K562 treated with DMSO at 1 percent for 48 hours (cell line): ENCODE data around the gene ZBTB40. TPM values are rescaled to one million over a fixed set of nuclear protein-coding genes. Genes with fewer than 3 reads are reported as not detected.

Experiments
- total RNA-seq: library from RNA; unstranded; fragments of 300-600 nt; gene quantifications from 2 replicates; pipeline ENCODE4 v1.2.3, GENCODE V29; 2022; ENCODE audit warnings: low replicate concordance; ENCODE audit errors: extremely low read depth

ZBTB40 gene
- total RNA-seq: not detected in 2 replicates

GRCh38 chr1:22451702-22452480, at the start of gene ZBTB40:
Gene ZBTB40, plus strand, starts transcription at chr1:22451851. Its CDS starts 38,098 bp downstream, at chr1:22489949.

GRCh38 chr1:22562584-22563583, 111.2 kb downstream of the ZBTB40 start, which contains the start of gene EPHA8:
Gene EPHA8, plus strand, starts transcription at chr1:22563489. Its CDS starts 147 bp downstream, at chr1:22563636.

Other genes with a start within 250 kb of the ZBTB40 start
- not detected in 2 replicates for gene EPHA8, start 111.6 kb downstream of the ZBTB40 start, total RNA-seq
- gene C1QA, start 184.8 kb downstream of the ZBTB40 start, total RNA-seq: not detected in 2 replicates
- not detected in 2 replicates for gene C1QC, start 191.8 kb downstream of the ZBTB40 start, total RNA-seq
- not detected in 2 replicates for gene C1QB, start 201.4 kb downstream of the ZBTB40 start, total RNA-seq